ENCODE measurements around the gene TAF4. TPM values are rescaled to one million over a fixed set of nuclear protein-coding genes. Genes with fewer than 3 reads are reported as not detected.

The TAF4 gene, protein sequence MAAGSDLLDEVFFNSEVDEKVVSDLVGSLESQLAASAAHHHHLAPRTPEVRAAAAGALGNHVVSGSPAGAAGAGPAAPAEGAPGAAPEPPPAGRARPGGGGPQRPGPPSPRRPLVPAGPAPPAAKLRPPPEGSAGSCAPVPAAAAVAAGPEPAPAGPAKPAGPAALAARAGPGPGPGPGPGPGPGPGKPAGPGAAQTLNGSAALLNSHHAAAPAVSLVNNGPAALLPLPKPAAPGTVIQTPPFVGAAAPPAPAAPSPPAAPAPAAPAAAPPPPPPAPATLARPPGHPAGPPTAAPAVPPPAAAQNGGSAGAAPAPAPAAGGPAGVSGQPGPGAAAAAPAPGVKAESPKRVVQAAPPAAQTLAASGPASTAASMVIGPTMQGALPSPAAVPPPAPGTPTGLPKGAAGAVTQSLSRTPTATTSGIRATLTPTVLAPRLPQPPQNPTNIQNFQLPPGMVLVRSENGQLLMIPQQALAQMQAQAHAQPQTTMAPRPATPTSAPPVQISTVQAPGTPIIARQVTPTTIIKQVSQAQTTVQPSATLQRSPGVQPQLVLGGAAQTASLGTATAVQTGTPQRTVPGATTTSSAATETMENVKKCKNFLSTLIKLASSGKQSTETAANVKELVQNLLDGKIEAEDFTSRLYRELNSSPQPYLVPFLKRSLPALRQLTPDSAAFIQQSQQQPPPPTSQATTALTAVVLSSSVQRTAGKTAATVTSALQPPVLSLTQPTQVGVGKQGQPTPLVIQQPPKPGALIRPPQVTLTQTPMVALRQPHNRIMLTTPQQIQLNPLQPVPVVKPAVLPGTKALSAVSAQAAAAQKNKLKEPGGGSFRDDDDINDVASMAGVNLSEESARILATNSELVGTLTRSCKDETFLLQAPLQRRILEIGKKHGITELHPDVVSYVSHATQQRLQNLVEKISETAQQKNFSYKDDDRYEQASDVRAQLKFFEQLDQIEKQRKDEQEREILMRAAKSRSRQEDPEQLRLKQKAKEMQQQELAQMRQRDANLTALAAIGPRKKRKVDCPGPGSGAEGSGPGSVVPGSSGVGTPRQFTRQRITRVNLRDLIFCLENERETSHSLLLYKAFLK
- total RNA-seq = 23.5 TPM

DNA sequence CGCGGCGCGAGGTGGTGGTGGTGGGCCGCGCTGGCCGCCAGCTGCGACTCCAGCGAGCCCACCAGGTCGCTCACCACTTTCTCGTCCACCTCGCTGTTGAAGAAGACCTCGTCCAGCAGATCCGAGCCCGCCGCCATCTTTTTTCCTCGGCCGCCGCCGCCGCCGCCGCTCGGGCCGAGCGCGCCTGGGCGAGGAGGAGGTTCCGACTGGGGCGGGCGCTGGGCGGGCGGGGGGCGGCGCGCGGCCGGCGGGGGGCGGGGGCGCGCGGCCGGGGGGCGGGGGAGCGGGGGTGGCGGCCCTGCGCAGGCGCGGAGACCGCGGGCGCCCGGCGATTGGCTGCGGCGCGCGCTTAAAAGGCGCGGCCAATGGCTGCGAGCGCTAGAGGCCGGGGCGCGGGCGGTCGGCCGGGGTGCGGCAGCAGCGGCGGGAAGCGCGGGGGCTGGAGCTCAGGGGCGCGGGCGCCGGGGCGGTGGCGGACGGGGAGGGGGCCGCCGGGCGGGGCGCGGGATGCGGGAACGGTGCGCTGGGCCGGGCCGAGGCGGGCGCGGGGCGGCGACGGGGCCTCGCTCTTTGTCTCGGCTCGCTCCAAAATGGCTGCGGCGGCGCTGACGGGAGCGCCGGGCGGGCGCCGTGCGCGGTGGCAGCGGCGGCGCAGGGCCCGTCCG lies at the start of gene TAF4:
Gene TAF4, minus strand, starts transcription at position 208 of the 665 bp plus-strand sequence. Its CDS starts 71 bp downstream, at position 137.

Small RNA genes within 50 kb of the gene (small RNA-seq; reads per million reads assigned to genes)
- not detected for gene MIR3195 (ENCODE audit: low replicate concordance)

Other genes starting within 250 kb of the TAF4 start
- gene LSM14B, start 56.6 kb upstream of the TAF4 start, total RNA-seq = 85.1 TPM
- gene PSMA7, start 77.5 kb upstream of the TAF4 start, total RNA-seq = 102 TPM
- gene SS18L1, start 77.9 kb upstream of the TAF4 start, total RNA-seq = 98.3 TPM
- 27.5 TPM for gene MTG2, start 117.1 kb upstream of the TAF4 start, total RNA-seq
- gene HRH3, start 154.4 kb upstream of the TAF4 start, total RNA-seq = 0.31 TPM
- gene OSBPL2, start 172.6 kb upstream of the TAF4 start, total RNA-seq = 45.1 TPM
- 36.3 TPM for gene ADRM1, start 237.1 kb upstream of the TAF4 start, total RNA-seq

Data from parietal lobe (tissue), 2 donors.